HL-60 (cell line): Measurements from ENCODE around the gene ANO2.

Experiments used
- DNase-seq, 2 experiments: peaks; one replicate each; pipeline ENCODE4 v3.0.0-alpha.2; 2010 to 2020; ENCODE audit warnings: low read depth in 1 of 2, low spot score in 1 of 2
- H3K27ac ChIP-seq: fragments of 250-450 bp; sonication (Bioruptor Pico); replicated peaks from 2 replicates; pipeline ENCODE4 v1.5.1; 2020; ENCODE audit warnings: mild to moderate bottlenecking, moderate library complexity
- H3K27me3 ChIP-seq: fragments of 250-450 bp; sonication (Bioruptor Pico); 2 replicates; pipeline ENCODE4 v1.5.1; 2021; ENCODE audit warnings: mild to moderate bottlenecking, moderate library complexity; ENCODE audit not compliant: insufficient read depth, poor library complexity, severe bottlenecking
- H3K4me3 ChIP-seq: replicated peaks from 2 replicates; pipeline ENCODE4 v1.5.1; 2011; ENCODE audit warnings: mild to moderate bottlenecking, control low read depth, low read length; ENCODE audit not compliant: insufficient read depth
- GABPA ChIP-seq: IDR thresholded peaks from 2 replicates; pipeline ENCODE4 v1.6.1; 2012; ENCODE audit warnings: low read depth
- POLR2AphosphoS5 ChIP-seq: IDR thresholded peaks from 2 replicates; pipeline ENCODE4 v1.6.1; 2012; ENCODE audit warnings: low read depth
- REST ChIP-seq: IDR thresholded peaks from 2 replicates; pipeline ENCODE4 v1.6.1; 2012; ENCODE audit warnings: low read depth; ENCODE audit not compliant: insufficient replicate concordance
- SPI1 ChIP-seq: IDR thresholded peaks from 2 replicates; pipeline ENCODE4 v1.6.1; 2012; ENCODE audit warnings: low read depth, mild to moderate bottlenecking, borderline replicate concordance
- TF ChIP-seq, protein P1 (sequence below): IDR thresholded peaks from one replicate; pipeline ENCODE4 v1.5.1; 2011; ENCODE audit warnings: low read length, control low read depth, inconsistent platforms; ENCODE audit not compliant: insufficient read depth

ANO2 gene

GRCh38 chr12:5736527-5736926, 208.5 kb downstream of the ANO2 start:
- H3K27ac ChIP-seq: no peak overlapping the region

DNA sequence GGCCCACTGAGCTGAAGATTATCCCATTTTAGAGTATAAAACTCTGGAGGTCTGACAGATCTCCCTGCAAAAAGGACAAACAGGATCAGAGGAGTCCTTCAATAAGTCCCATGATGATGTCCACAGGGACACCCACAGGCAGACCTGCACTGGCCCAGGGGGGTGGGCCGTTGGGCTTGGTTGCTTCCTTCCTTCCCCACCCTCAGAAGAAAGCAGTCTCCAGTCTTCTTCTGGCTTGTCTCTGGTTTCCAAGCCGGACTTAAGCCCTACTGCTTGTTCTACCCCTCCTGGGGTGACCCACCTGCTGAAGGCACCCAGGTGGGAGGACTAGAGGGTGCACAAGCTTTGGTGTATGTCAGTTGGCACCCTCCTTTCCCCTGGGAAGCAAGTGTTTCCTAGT, 209.0 kb downstream of the ANO2 start:
- TF ChIP-seq SPI1 (no peak), GABPA (no peak), REST (no peak), POLR2AphosphoS5 (no peak)
- TF ChIP-seq, protein P1, sequence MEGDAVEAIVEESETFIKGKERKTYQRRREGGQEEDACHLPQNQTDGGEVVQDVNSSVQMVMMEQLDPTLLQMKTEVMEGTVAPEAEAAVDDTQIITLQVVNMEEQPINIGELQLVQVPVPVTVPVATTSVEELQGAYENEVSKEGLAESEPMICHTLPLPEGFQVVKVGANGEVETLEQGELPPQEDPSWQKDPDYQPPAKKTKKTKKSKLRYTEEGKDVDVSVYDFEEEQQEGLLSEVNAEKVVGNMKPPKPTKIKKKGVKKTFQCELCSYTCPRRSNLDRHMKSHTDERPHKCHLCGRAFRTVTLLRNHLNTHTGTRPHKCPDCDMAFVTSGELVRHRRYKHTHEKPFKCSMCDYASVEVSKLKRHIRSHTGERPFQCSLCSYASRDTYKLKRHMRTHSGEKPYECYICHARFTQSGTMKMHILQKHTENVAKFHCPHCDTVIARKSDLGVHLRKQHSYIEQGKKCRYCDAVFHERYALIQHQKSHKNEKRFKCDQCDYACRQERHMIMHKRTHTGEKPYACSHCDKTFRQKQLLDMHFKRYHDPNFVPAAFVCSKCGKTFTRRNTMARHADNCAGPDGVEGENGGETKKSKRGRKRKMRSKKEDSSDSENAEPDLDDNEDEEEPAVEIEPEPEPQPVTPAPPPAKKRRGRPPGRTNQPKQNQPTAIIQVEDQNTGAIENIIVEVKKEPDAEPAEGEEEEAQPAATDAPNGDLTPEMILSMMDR: no peak
- Histone ChIP-seq H3K4me3 (no peak overlapping the region), H3K27me3 (no peaks in the 10 kb centered on the region), H3K27ac (no peak overlapping the region)
- no peak for DNase-seq

More at GRCh38 chr12:5736527-5736926, 208.5 kb downstream of the ANO2 start:
- TF ChIP-seq SPI1: no peak
- no peak for TF ChIP-seq POLR2AphosphoS5
- TF ChIP-seq REST: no peak
- no peak for TF ChIP-seq GABPA
- TF ChIP-seq, protein P1: no peak
- no peak for DNase-seq
- no peak overlapping the region for H3K4me3 ChIP-seq
- H3K27me3 ChIP-seq: no peaks in the 10 kb centered on the region

DNA sequence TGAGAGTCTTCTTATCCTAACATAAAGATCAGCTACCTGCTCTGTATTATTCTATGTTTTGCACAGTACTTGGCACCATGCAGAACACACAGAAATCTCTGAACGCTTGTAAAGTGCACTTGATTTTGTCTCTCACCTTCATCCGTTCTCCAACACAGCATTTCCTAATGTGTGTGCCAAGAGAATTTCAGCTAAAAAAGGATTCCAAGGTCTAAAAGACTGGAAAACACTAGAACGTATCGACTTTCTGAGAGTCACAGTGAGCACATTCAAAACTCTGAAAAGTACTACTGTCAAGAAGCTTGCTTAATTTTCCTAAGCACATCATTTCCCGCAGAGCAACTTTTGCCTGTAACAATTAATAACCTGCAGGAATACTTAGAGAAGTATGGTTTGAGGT, 211.1 kb downstream of the ANO2 start:
- no peak for TF ChIP-seq GABPA
- TF ChIP-seq SPI1: no peak
- no peak for TF ChIP-seq REST
- TF ChIP-seq POLR2AphosphoS5: no peak
- DNase-seq: no peak
- Histone ChIP-seq H3K27me3 (no peaks in the 10 kb centered on the region), H3K4me3 (no peak overlapping the region), H3K27ac (no peak overlapping the region)
